ENCODE results near the gene SLC8B1.

SLC8B1 gene

DNA sequence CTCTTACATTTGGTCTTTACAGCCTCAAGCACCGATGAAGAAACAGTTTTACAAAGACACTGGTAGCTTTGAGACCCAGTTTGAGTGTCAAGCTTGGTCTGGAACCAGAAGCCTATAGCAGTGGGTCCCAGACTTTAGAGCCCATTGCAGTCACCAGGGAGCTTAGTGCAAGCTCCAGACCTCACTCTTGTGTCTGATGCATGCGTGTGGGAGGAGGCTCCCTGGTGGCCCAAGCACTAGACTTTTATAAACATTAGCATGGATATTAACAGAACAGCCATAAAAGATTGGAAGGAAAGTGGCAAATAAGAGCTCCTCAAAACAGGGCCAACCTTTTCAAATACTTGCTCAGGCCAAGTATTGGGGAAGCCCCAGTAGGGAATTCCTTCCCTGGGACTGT, 45.5 kb downstream of the SLC8B1 start:
- Histone ChIP-seq H2BK120ac (ENCODE audit: insufficient read depth, low read length, poor library complexity) (no peak overlapping the region), H3K9ac (ENCODE audit: low read length) (no peak overlapping the region), H3K27me3 (ENCODE audit: insufficient read depth, low read length) (no peaks in the 10 kb centered on the region), H3K79me1 (ENCODE audit: low read length) (no peaks in the 10 kb centered on the region), H3K4ac (ENCODE audit: low read depth, low read length) (no peak overlapping the region), H2BK5ac (ENCODE audit: low read depth, low read length, poor library complexity) (no peak overlapping the region), H3K4me2 (ENCODE audit: low read length) (no peak overlapping the region), H4K91ac (ENCODE audit: low read depth, low read length) (no peak overlapping the region), H3K14ac (ENCODE audit: low read length) (no peak overlapping the region), H3K4me1 (ENCODE audit: control insufficient read depth in 1 of 2, insufficient read depth in 2 of 2, low read length in 2 of 2) (peaks cover 3 to 9% of the 10 kb centered on the region in 2 experiments), H4K8ac (ENCODE audit: low read depth, low read length) (no peak overlapping the region), H4K12ac (ENCODE audit: low read depth, low read length) (no peak overlapping the region), H2AFZ (ENCODE audit: insufficient read depth, low read length, poor library complexity) (no peak overlapping the region), H3K79me2 (ENCODE audit: control insufficient read depth, insufficient read depth, low read length, poor library complexity) (no peaks in the 10 kb centered on the region), H3K27ac (ENCODE audit: low read depth, low read length) (no peak overlapping the region), H3K18ac (ENCODE audit: low read length) (no peak overlapping the region), H3K4me3 (ENCODE audit: low read depth, low read length) (no peak overlapping the region), H3K23ac (ENCODE audit: low read length) (no peak overlapping the region), H2AK5ac (ENCODE audit: low read length) (no peak overlapping the region), H3K9me3 (ENCODE audit: insufficient read depth, low read depth, low read length) (no peaks in the 10 kb centered on the region), H3K36me3 (ENCODE audit: control insufficient read depth in 1 of 2, insufficient read depth in 2 of 2, low read length in 2 of 2) (peaks cover 21 to 40% of the 10 kb centered on the region in 2 experiments), H2BK12ac (ENCODE audit: low read length) (no peak overlapping the region)
- DNase-seq = no peak
- WGBS (ENCODE audit: extremely low coverage, insufficient coverage, insufficient read length) = no CpG with 5 or more reads among the region's 2 CpGs

DNA sequence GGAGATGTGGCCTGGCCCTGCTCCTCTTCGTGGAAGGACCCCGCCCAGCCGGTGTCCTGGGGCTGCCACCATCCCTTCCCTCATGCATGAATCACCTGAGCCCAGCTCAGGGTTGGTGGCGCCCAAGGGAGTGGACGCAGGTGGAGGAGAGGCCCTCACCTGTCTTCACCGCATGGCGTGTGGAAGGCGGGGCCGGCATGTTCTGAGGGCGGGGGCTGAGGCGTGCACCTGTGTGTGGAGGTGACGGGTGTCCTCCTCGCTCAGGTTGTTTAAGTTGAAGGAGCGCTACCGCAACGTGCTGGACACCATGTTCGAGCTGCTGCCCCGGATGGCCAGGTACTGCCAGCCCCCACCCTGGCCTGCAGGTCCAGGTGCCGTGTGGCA, 47.0 kb downstream of the SLC8B1 start:
- no peak overlapping the region for H2AK5ac ChIP-seq (ENCODE audit: low read length)
- H3K23ac ChIP-seq (ENCODE audit: low read length) = no peak overlapping the region
- peak; percentile 33 to 38 for DNase-seq
- no CpG with 5 or more reads among the region's 19 CpGs for WGBS (ENCODE audit: extremely low coverage, insufficient coverage, insufficient read length)
- H4K8ac ChIP-seq (ENCODE audit: low read depth, low read length) = no peak overlapping the region
- H2AFZ ChIP-seq (ENCODE audit: insufficient read depth, low read length, poor library complexity) = no peak overlapping the region
- no peak overlapping the region for H3K4ac ChIP-seq (ENCODE audit: low read depth, low read length)
- H3K79me1 ChIP-seq (ENCODE audit: low read length) = no peaks in the 10 kb centered on the region
- H4K12ac ChIP-seq (ENCODE audit: low read depth, low read length) = no peak overlapping the region
- H3K79me2 ChIP-seq (ENCODE audit: control insufficient read depth, insufficient read depth, low read length, poor library complexity) = no peaks in the 10 kb centered on the region
- H3K4me2 ChIP-seq (ENCODE audit: low read length) = no peak overlapping the region
- no peak overlapping the region for H3K4me3 ChIP-seq (ENCODE audit: low read depth, low read length)
- H4K91ac ChIP-seq (ENCODE audit: low read depth, low read length) = no peak overlapping the region
- H3K4me1 ChIP-seq (ENCODE audit: control insufficient read depth in 1 of 2, insufficient read depth in 2 of 2, low read length in 2 of 2) = peaks cover 3 to 9% of the 10 kb centered on the region in 2 experiments
- H3K14ac ChIP-seq (ENCODE audit: low read length) = no peak overlapping the region
- no peak overlapping the region for H3K27ac ChIP-seq (ENCODE audit: low read depth, low read length)
- no peaks in the 10 kb centered on the region for H3K27me3 ChIP-seq (ENCODE audit: insufficient read depth, low read length)
- H2BK12ac ChIP-seq (ENCODE audit: low read length) = no peak overlapping the region
- peaks cover 16 to 37% of the 10 kb centered on the region in 2 experiments for H3K36me3 ChIP-seq (ENCODE audit: control insufficient read depth in 1 of 2, insufficient read depth in 2 of 2, low read length in 2 of 2)
- no peak overlapping the region for H3K9ac ChIP-seq (ENCODE audit: low read length)
- no peak overlapping the region for H2BK120ac ChIP-seq (ENCODE audit: insufficient read depth, low read length, poor library complexity)
- H3K9me3 ChIP-seq (ENCODE audit: insufficient read depth, low read depth, low read length) = no peaks in the 10 kb centered on the region
- no peak overlapping the region for H3K18ac ChIP-seq (ENCODE audit: low read length)
- no peak overlapping the region for H2BK5ac ChIP-seq (ENCODE audit: low read depth, low read length, poor library complexity)

DNA sequence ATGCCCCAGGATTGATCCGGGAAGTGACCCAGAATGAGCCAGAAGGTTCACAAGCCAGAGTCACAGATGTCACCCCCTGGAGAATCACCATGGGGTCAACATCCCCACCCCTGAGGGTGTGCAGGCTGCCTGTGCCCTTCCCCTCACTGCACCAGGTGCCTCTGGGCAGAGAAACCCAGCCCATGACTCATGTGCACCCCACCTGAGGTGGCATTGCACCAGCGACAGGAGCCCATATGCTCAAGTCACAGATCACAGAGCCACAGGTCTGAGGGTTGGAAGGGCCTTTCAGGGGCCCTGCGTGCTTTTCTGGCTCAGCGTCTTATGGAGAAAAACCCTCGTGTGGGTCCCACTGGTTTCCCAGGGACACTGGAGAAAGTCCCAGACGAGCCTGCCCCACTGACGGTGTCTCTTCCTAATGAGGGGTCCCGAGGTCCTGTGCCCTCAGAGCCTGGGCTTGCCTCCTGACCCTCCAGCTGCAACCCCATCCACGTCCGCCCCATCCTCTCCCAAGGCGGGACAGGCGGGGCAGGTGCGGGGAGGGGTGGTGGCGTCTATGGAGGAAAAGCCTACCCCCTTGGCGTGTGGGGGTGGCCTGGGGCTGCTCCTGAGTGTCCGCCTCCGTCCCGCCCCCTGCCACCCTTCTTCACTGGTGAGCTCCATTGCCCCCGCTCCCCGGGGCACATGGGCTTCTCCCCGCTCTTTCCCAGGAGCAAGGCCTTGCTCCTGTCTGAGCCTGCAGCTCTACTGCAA, 47.6 kb downstream of the SLC8B1 start:
- Histone ChIP-seq H3K79me2 (ENCODE audit: control insufficient read depth, insufficient read depth, low read length, poor library complexity) (no peaks in the 10 kb centered on the region), H2BK5ac (ENCODE audit: low read depth, low read length, poor library complexity) (no peak overlapping the region), H3K79me1 (ENCODE audit: low read length) (no peaks in the 10 kb centered on the region), H4K91ac (ENCODE audit: low read depth, low read length) (no peak overlapping the region), H2BK12ac (ENCODE audit: low read length) (no peak overlapping the region), H3K18ac (ENCODE audit: low read length) (no peak overlapping the region), H3K4me3 (ENCODE audit: low read depth, low read length) (no peak overlapping the region), H2BK120ac (ENCODE audit: insufficient read depth, low read length, poor library complexity) (no peak overlapping the region), H3K9me3 (ENCODE audit: insufficient read depth, low read depth, low read length) (no peaks in the 10 kb centered on the region), H2AFZ (ENCODE audit: insufficient read depth, low read length, poor library complexity) (no peak overlapping the region), H3K4me1 (ENCODE audit: control insufficient read depth in 1 of 2, insufficient read depth in 2 of 2, low read length in 2 of 2) (peaks cover 3 to 9% of the 10 kb centered on the region in 2 experiments), H3K36me3 (ENCODE audit: control insufficient read depth in 1 of 2, insufficient read depth in 2 of 2, low read length in 2 of 2) (peaks cover 13 to 31% of the 10 kb centered on the region in 2 experiments), H4K8ac (ENCODE audit: low read depth, low read length) (no peak overlapping the region), H3K27me3 (ENCODE audit: insufficient read depth, low read length) (no peaks in the 10 kb centered on the region), H2AK5ac (ENCODE audit: low read length) (no peak overlapping the region), H3K23ac (ENCODE audit: low read length) (no peak overlapping the region), H3K27ac (ENCODE audit: low read depth, low read length) (no peak overlapping the region), H3K4me2 (ENCODE audit: low read length) (no peak overlapping the region), H3K9ac (ENCODE audit: low read length) (no peak overlapping the region), H3K4ac (ENCODE audit: low read depth, low read length) (no peak overlapping the region), H3K14ac (ENCODE audit: low read length) (no peak overlapping the region), H4K12ac (ENCODE audit: low read depth, low read length) (no peak overlapping the region)
- DNase-seq = no peak
- WGBS (ENCODE audit: extremely low coverage, insufficient coverage, insufficient read length) = no CpG with 5 or more reads among the region's 21 CpGs

DNA sequence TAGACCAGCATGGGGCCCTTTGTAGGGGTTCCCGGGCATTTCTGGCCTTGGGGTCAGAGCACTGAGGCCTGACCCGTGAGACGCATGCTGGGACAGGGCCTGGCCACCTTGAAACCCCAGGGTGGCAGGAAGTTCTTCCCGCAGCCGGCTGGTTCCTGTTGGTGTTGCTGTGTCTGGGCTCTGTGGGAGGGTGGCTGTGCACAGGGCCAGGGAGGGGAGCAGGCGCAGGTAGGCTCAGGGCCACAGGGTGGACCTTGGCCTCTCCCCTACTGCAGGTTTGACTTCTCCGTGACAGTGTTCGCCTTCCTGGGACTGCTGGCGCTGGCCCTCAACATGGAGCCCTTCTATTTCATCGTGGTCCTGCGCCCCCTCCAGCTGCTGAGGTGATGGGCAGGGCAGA, 48.2 kb downstream of the SLC8B1 start:
- DNase-seq = no peak
- Histone ChIP-seq H2BK12ac (ENCODE audit: low read length) (no peak overlapping the region), H4K91ac (ENCODE audit: low read depth, low read length) (no peak overlapping the region), H3K4me2 (ENCODE audit: low read length) (no peak overlapping the region), H3K14ac (ENCODE audit: low read length) (no peak overlapping the region), H3K36me3 (ENCODE audit: control insufficient read depth in 1 of 2, insufficient read depth in 2 of 2, low read length in 2 of 2) (peaks cover 13 to 30% of the 10 kb centered on the region in 2 experiments), H4K8ac (ENCODE audit: low read depth, low read length) (no peak overlapping the region), H3K9me3 (ENCODE audit: insufficient read depth, low read depth, low read length) (no peaks in the 10 kb centered on the region), H3K9ac (ENCODE audit: low read length) (no peak overlapping the region), H3K4me3 (ENCODE audit: low read depth, low read length) (no peak overlapping the region), H2AK5ac (ENCODE audit: low read length) (no peak overlapping the region), H2BK5ac (ENCODE audit: low read depth, low read length, poor library complexity) (no peak overlapping the region), H3K4ac (ENCODE audit: low read depth, low read length) (no peak overlapping the region), H3K79me1 (ENCODE audit: low read length) (no peaks in the 10 kb centered on the region), H3K27ac (ENCODE audit: low read depth, low read length) (no peak overlapping the region), H3K79me2 (ENCODE audit: control insufficient read depth, insufficient read depth, low read length, poor library complexity) (no peaks in the 10 kb centered on the region), H2BK120ac (ENCODE audit: insufficient read depth, low read length, poor library complexity) (no peak overlapping the region), H3K27me3 (ENCODE audit: insufficient read depth, low read length) (no peaks in the 10 kb centered on the region), H3K18ac (ENCODE audit: low read length) (no peak overlapping the region), H2AFZ (ENCODE audit: insufficient read depth, low read length, poor library complexity) (no peak overlapping the region), H4K12ac (ENCODE audit: low read depth, low read length) (no peak overlapping the region), H3K23ac (ENCODE audit: low read length) (no peak overlapping the region), H3K4me1 (ENCODE audit: control insufficient read depth in 1 of 2, insufficient read depth in 2 of 2, low read length in 2 of 2) (peaks cover 3 to 9% of the 10 kb centered on the region in 2 experiments)
- no CpG with 5 or more reads among the region's 11 CpGs for WGBS (ENCODE audit: extremely low coverage, insufficient coverage, insufficient read length)

Measured in trophoblast cell (in vitro differentiated cells and primary cell).